ENCODE data around the gene ALDH4A1. TPM values are rescaled to one million over a fixed set of nuclear protein-coding genes. Genes with fewer than 3 reads are reported as not detected.

The ALDH4A1 gene
- total RNA-seq, 6 donors from 2014 or later, result 5.7 to 13.4 (median 11.5) TPM

GRCh38 chr1:18931730-18932129, 29.4 kb upstream of the ALDH4A1 start:
- Histone ChIP-seq H3K36me3 (no peaks in the 10 kb centered on the region), H3K4me3 (no peak overlapping the region), H3K4me1 (peaks cover 30 to 58% (median 45%) of the 10 kb centered on the region in 4 donors), H3K27me3 (no peaks in the 10 kb centered on the region), H3K27ac (peak overlapping the region; percentile 17 to 83 (median 51)), H3K9me3 (no peaks in the 10 kb centered on the region)
- TF ChIP-seq POLR2A (IDR thresholded peaks at IDR 0.05) (no peak), POLR2AphosphoS5 (IDR thresholded peaks at IDR 0.05) (no peak), EP300 (IDR thresholded peaks at IDR 0.05) (no peak), CTCF (IDR thresholded peaks at IDR 0.05) (no peak)
- no peak for DNase-seq
- ATAC-seq (ENCODE audit: low FRiP score in 2 of 2), result no peak
- WGBS, 2 donors, result 79 to 90% methylated on average over 4 to 10 of the region's 10 CpGs

GRCh38 chr1:18929686-18930085, 27.3 kb upstream of the ALDH4A1 start:
- WGBS, 2 donors, result 80% methylated on average over 1 to 7 of the region's 7 CpGs
- H3K4me3 ChIP-seq, result no peak overlapping the region

GRCh38 chr1:18928985-18929384, 26.6 kb upstream of the ALDH4A1 start:
- Histone ChIP-seq H3K4me1 (peaks cover 47 to 71% (median 59%) of the 10 kb centered on the region in 4 donors), H3K36me3 (no peaks in the 10 kb centered on the region), H3K4me3 (no peak overlapping the region), H3K9me3 (no peaks in the 10 kb centered on the region), H3K27ac (peak overlapping the region in 2 of 4 donors; percentile 15 to 90), H3K27me3 (no peaks in the 10 kb centered on the region)
- WGBS, 2 donors, result 95 to 96% methylated on average over 5 to 6 of the region's 6 CpGs
- ATAC-seq (ENCODE audit: low FRiP score in 2 of 2) (no peak), DNase-seq (no peak)
- no peak for TF ChIP-seq POLR2AphosphoS5 (IDR thresholded peaks at IDR 0.05)
- TF ChIP-seq POLR2A (IDR thresholded peaks at IDR 0.05), result no peak
- TF ChIP-seq EP300 (IDR thresholded peaks at IDR 0.05), result no peak
- no peak for TF ChIP-seq CTCF (IDR thresholded peaks at IDR 0.05)

More at GRCh38 chr1:18929686-18930085, 27.3 kb upstream of the ALDH4A1 start:
- Histone ChIP-seq H3K27me3 (no peaks in the 10 kb centered on the region), H3K4me1 (peaks cover 40 to 64% (median 52%) of the 10 kb centered on the region in 4 donors), H3K9me3 (no peaks in the 10 kb centered on the region), H3K27ac (peak overlapping the region in 2 of 4 donors; percentile 15 to 90), H3K36me3 (no peaks in the 10 kb centered on the region)
- DNase-seq (no peak), ATAC-seq (ENCODE audit: low FRiP score in 2 of 2) (peak in 1 of 2 donors; percentile 37)
- TF ChIP-seq EP300 (IDR thresholded peaks at IDR 0.05) (no peak), POLR2A (IDR thresholded peaks at IDR 0.05) (no peak), POLR2AphosphoS5 (IDR thresholded peaks at IDR 0.05) (no peak), CTCF (IDR thresholded peaks at IDR 0.05) (no peak)

GRCh38 chr1:18928406-18928805, 26.1 kb upstream of the ALDH4A1 start:
- peaks cover 53 to 72% (median 63%) of the 10 kb centered on the region in 4 donors for H3K4me1 ChIP-seq
- no peaks in the 10 kb centered on the region for H3K36me3 ChIP-seq
- no peaks in the 10 kb centered on the region for H3K27me3 ChIP-seq
- no peak overlapping the region for H3K4me3 ChIP-seq
- 80 to 86% methylated on average over 7 to 8 of the region's 8 CpGs for WGBS, 2 donors
- no peaks in the 10 kb centered on the region for H3K9me3 ChIP-seq
- ATAC-seq (ENCODE audit: low FRiP score in 2 of 2) (no peak), DNase-seq (no peak)
- TF ChIP-seq POLR2AphosphoS5 (IDR thresholded peaks at IDR 0.05), result no peak
- TF ChIP-seq CTCF (IDR thresholded peaks at IDR 0.05), result no peak
- no peak for TF ChIP-seq EP300 (IDR thresholded peaks at IDR 0.05)
- no peak for TF ChIP-seq POLR2A (IDR thresholded peaks at IDR 0.05)
- H3K27ac ChIP-seq, result peak overlapping the region in 3 of 4 donors; percentile 79 to 90 (median 90)

GRCh38 chr1:18927654-18928272, 25.4 kb upstream of the ALDH4A1 start:
- H3K27me3 ChIP-seq, result no peaks in the 10 kb centered on the region
- no peak overlapping the region for H3K4me3 ChIP-seq
- DNase-seq (no peak), ATAC-seq (ENCODE audit: low FRiP score in 2 of 2) (no peak)
- peaks cover 59 to 75% (median 67%) of the 10 kb centered on the region in 4 donors for H3K4me1 ChIP-seq
- TF ChIP-seq CTCF (IDR thresholded peaks at IDR 0.05) (no peak), POLR2AphosphoS5 (IDR thresholded peaks at IDR 0.05) (no peak), POLR2A (IDR thresholded peaks at IDR 0.05) (no peak)
- H3K36me3 ChIP-seq, result no peaks in the 10 kb centered on the region
- H3K9me3 ChIP-seq, result no peaks in the 10 kb centered on the region
- peak overlapping the region; percentile 79 to 90 (median 88) for H3K27ac ChIP-seq
- WGBS, 2 donors, result 42 to 54% methylated on average over 7 to 12 of the region's 12 CpGs
